Neural cell (in vitro differentiated cells): Measurements from ENCODE around the gene USB1. TPM values are rescaled to one million over a fixed set of nuclear protein-coding genes. Genes with fewer than 3 reads are reported as not detected.

Source experiments
- H2AFZ ChIP-seq: fragments of 200-600, 300-800 bp; sonication (generic), shearing (Covaris generic); 2 replicates; pipeline ENCODE4 v1.6.0; 2014; ENCODE audit warnings: low read depth, mild to moderate bottlenecking, antibody characterized with exemption, low read length, moderate library complexity
- H3F3A ChIP-seq: fragments of 200-600 bp; shearing (Covaris generic); 2 replicates; pipeline ENCODE4 v1.6.1; 2016; ENCODE audit warnings: mild to moderate bottlenecking, moderate library complexity, mixed read lengths, antibody characterized with exemption, low read length; ENCODE audit not compliant: insufficient read depth, poor library complexity, severe bottlenecking
- H3K27ac ChIP-seq: fragments of 200-600, 300-800 bp; sonication (generic), shearing (Covaris generic); 2 replicates; pipeline ENCODE4 v1.5.1; 2014; ENCODE audit warnings: mild to moderate bottlenecking, low read length, moderate library complexity
- H3K27me3 ChIP-seq: fragments of 300-800, 200-600 bp; sonication (generic), shearing (Covaris generic); 2 replicates; pipeline ENCODE4 v1.6.0; 2014; ENCODE audit warnings: mild to moderate bottlenecking, low read depth, low read length, moderate library complexity; ENCODE audit not compliant: insufficient read depth
- H3K36me3 ChIP-seq: fragments of 300-800, 200-600 bp; sonication (generic), shearing (Covaris generic); 2 replicates; pipeline ENCODE4 v1.5.1; 2014; ENCODE audit warnings: mild to moderate bottlenecking, antibody characterized with exemption, low read length, moderate library complexity; ENCODE audit not compliant: insufficient read depth
- H3K4me2 ChIP-seq: fragments of 300-800, 200-600 bp; sonication (generic), shearing (Covaris generic); 2 replicates; pipeline ENCODE4 v1.6.0; 2014; ENCODE audit warnings: mild to moderate bottlenecking, low read length
- H3K4me3 ChIP-seq: fragments of 300-800, 200-600 bp; sonication (generic), shearing (Covaris generic); 2 replicates; pipeline ENCODE4 v1.5.1; 2014; ENCODE audit warnings: mild to moderate bottlenecking, low read length, moderate library complexity
- H3K79me2 ChIP-seq: fragments of 200-600 bp; shearing (Covaris generic); replicated peaks from 2 replicates; pipeline ENCODE4 v1.6.0; 2014; ENCODE audit warnings: mild to moderate bottlenecking, low read length, moderate library complexity; ENCODE audit not compliant: insufficient read depth
- H3K9ac ChIP-seq: fragments of 300-800, 200-600 bp; sonication (generic), shearing (Covaris generic); 2 replicates; pipeline ENCODE4 v1.6.1; 2016; ENCODE audit warnings: mild to moderate bottlenecking, low read length, mixed read lengths
- H3K9me2 ChIP-seq: fragments of 200-600 bp; shearing (Covaris generic); 2 replicates; pipeline ENCODE4 v1.6.1; 2016; ENCODE audit warnings: mild to moderate bottlenecking, low read length, mixed read lengths; ENCODE audit not compliant: insufficient read depth
- H3K9me3 ChIP-seq: fragments of 200-600, 300-800 bp; sonication (generic), shearing (Covaris generic); 2 replicates; pipeline ENCODE4 v1.6.1; 2016; ENCODE audit warnings: mild to moderate bottlenecking, mixed run types, low read length, moderate library complexity, mixed read lengths
- H4K20me1 ChIP-seq: fragments of 200-600 bp; shearing (Covaris generic); 2 replicates; pipeline ENCODE4 v1.6.1; 2016; ENCODE audit warnings: mild to moderate bottlenecking, mixed run types; ENCODE audit not compliant: insufficient read depth
- CTCF ChIP-seq: fragments of 450-650 bp; IDR thresholded peaks from 2 replicates; pipeline ENCODE4 v1.5.1; 2014; ENCODE audit warnings: antibody characterized with exemption, mild to moderate bottlenecking, moderate library complexity; ENCODE audit not compliant: poor library complexity, severe bottlenecking
- EP300 ChIP-seq: fragments of 450-650 bp; conservative IDR thresholded peaks from 2 replicates; pipeline ENCODE4 v1.6.1; 2014; ENCODE audit warnings: antibody characterized with exemption, mild to moderate bottlenecking, moderate library complexity; ENCODE audit not compliant: poor library complexity, severe bottlenecking
- EZH2 ChIP-seq: fragments of 200-600, 300-800 bp; shearing (Covaris generic), sonication (generic); IDR thresholded peaks from 2 replicates; pipeline ENCODE4 v1.6.1; 2014; ENCODE audit warnings: antibody characterized with exemption, low read length, borderline replicate concordance, mild to moderate bottlenecking; ENCODE audit not compliant: insufficient read depth, poor library complexity, severe bottlenecking
- MXI1 ChIP-seq: fragments of 450-650 bp; conservative IDR thresholded peaks from 2 replicates; pipeline ENCODE4 v1.6.1; 2014; ENCODE audit warnings: antibody characterized with exemption, mild to moderate bottlenecking; ENCODE audit not compliant: poor library complexity, severe bottlenecking
- POLR2AphosphoS5 ChIP-seq: IDR thresholded peaks from 2 replicates; pipeline ENCODE4 v1.6.1; 2012
- RAD21 ChIP-seq: fragments of 450-650 bp; conservative IDR thresholded peaks from 2 replicates; pipeline ENCODE4 v1.6.1; 2014; ENCODE audit warnings: antibody characterized with exemption, mild to moderate bottlenecking, moderate library complexity
- SMC3 ChIP-seq: fragments of 450-650 bp; conservative IDR thresholded peaks from 2 replicates; pipeline ENCODE4 v1.6.1; 2014; ENCODE audit warnings: antibody characterized with exemption, mild to moderate bottlenecking, moderate library complexity; ENCODE audit not compliant: poor library complexity
- TAF1 ChIP-seq: IDR thresholded peaks from 2 replicates; pipeline ENCODE4 v1.6.1; 2012; ENCODE audit warnings: low read depth
- polyA plus RNA-seq: library from polyadenylated mRNA; depleted of rRNA; stranded (reverse); fragments of >200 nt; gene quantifications from 2 replicates; pipeline ENCODE4 v1.2.3, GENCODE V29; 2014
- TF ChIP-seq, protein P1 (sequence below): IDR thresholded peaks from 2 replicates; pipeline ENCODE4 v1.6.1; 2012; ENCODE audit warnings: borderline replicate concordance

Gene USB1
- polyA plus RNA-seq, 1 donor from 2014 or later, result 25.7 TPM

GRCh38 chr16:58051296-58051695, 50.1 kb downstream of the USB1 start:
- no peaks in the 10 kb centered on the region for H3F3A ChIP-seq

DNA sequence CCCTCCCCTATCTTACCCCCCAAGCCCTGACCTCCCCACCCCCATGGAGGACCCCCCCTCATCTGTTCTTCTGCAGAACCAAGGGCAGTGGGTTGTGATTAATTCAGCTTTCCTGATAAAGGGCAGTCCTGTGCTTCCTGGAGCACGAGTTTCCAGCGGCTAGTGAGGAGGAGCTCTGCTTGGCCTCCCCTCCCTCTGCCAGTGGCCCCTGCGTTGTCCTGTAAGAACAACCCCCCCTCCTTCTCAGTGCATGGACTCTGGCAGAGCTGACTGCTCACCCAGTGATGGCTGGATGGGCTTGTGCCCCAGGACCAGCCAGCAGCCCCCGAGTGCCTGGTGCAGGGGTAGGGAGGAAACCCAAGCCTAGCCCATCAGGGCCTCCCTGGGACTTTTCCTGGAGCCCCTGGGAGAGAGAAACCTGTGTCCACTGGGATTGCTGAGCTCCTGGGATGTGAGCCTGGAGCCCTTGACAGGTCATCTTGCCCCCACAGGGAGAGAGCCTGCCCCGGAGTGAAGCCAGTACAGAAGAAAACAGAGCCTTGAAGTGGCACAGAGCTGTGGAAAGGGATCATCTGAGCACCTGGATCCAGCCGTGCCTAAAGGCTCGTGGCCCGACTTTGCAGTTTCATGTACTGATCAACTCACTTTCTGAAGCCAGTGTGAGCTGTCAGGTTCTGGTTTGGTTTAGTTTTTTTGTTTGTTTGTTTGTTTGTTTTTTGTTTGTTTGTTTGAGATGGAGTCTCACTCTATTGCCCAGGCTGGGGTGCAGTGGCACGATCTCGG, 50.8 kb downstream of the USB1 start:
- no peak overlapping the region for H3K9ac ChIP-seq
- no peaks in the 10 kb centered on the region for H3K9me2 ChIP-seq
- no peaks in the 10 kb centered on the region for H3F3A ChIP-seq
- H3K9me3 ChIP-seq, result no peaks in the 10 kb centered on the region
- H3K27ac ChIP-seq, result no peak overlapping the region
- H3K4me3 ChIP-seq, result no peak overlapping the region
- H3K36me3 ChIP-seq, result no peaks in the 10 kb centered on the region
- H4K20me1 ChIP-seq, result no peaks in the 10 kb centered on the region
- H3K79me2 ChIP-seq, result no peaks in the 10 kb centered on the region
- TF ChIP-seq CTCF, result no peak
- H3K27me3 ChIP-seq, result no peaks in the 10 kb centered on the region
- H3K4me2 ChIP-seq, result no peak overlapping the region
- H2AFZ ChIP-seq, result no peak overlapping the region

More at GRCh38 chr16:58051296-58051695, 50.1 kb downstream of the USB1 start:
- Histone ChIP-seq H3K36me3 (no peaks in the 10 kb centered on the region), H3K79me2 (no peaks in the 10 kb centered on the region), H4K20me1 (no peaks in the 10 kb centered on the region), H3K27me3 (no peaks in the 10 kb centered on the region), H3K4me3 (no peak overlapping the region), H2AFZ (no peak overlapping the region), H3K9ac (no peak overlapping the region), H3K9me3 (no peaks in the 10 kb centered on the region), H3K27ac (no peak overlapping the region), H3K4me2 (no peak overlapping the region), H3K9me2 (no peaks in the 10 kb centered on the region)
- TF ChIP-seq EZH2 (no peak), TAF1 (no peak), MXI1 (no peak), POLR2AphosphoS5 (no peak), SMC3 (no peak), RAD21 (no peak), EP300 (no peak), CTCF (no peak)
- TF ChIP-seq, protein P1, sequence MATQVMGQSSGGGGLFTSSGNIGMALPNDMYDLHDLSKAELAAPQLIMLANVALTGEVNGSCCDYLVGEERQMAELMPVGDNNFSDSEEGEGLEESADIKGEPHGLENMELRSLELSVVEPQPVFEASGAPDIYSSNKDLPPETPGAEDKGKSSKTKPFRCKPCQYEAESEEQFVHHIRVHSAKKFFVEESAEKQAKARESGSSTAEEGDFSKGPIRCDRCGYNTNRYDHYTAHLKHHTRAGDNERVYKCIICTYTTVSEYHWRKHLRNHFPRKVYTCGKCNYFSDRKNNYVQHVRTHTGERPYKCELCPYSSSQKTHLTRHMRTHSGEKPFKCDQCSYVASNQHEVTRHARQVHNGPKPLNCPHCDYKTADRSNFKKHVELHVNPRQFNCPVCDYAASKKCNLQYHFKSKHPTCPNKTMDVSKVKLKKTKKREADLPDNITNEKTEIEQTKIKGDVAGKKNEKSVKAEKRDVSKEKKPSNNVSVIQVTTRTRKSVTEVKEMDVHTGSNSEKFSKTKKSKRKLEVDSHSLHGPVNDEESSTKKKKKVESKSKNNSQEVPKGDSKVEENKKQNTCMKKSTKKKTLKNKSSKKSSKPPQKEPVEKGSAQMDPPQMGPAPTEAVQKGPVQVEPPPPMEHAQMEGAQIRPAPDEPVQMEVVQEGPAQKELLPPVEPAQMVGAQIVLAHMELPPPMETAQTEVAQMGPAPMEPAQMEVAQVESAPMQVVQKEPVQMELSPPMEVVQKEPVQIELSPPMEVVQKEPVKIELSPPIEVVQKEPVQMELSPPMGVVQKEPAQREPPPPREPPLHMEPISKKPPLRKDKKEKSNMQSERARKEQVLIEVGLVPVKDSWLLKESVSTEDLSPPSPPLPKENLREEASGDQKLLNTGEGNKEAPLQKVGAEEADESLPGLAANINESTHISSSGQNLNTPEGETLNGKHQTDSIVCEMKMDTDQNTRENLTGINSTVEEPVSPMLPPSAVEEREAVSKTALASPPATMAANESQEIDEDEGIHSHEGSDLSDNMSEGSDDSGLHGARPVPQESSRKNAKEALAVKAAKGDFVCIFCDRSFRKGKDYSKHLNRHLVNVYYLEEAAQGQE, result no peak
